Activated naive CD4-positive, alpha-beta T cell treated with anti-CD3 and anti-CD28 coated beads, Interleukin-2, amount 50 U/mL, for 16 hours (primary cell): ENCODE data around the gene LRRC10.

Experiments
- DNase-seq: peaks from one replicate; pipeline ENCODE4 v3.0.0-alpha.2; 2020

LRRC10 gene

GRCh38 chr12:69563166-69563762, 47.4 kb downstream of the LRRC10 start:
- DNase-seq = no peak
